Lower leg skin (tissue), 4 donors: ENCODE results near the gene NEO1. TPM values are rescaled to one million over a fixed set of nuclear protein-coding genes. Genes with fewer than 3 reads are reported as not detected.

Source experiments
- DNase-seq, 2 donors: peaks; one replicate each; pipeline ENCODE4 v3.0.0-alpha.2; 2019; ENCODE audit warnings: low spot score in 2 of 2
- H3K4me3 ChIP-seq: fragments of 200-600 bp; sonication (generic); 2 replicates; pipeline ENCODE4 v1.5.1; 2017; ENCODE audit warnings: mild to moderate bottlenecking, low read depth; ENCODE audit not compliant: poor library complexity, severe bottlenecking
- POLR2A ChIP-seq, 2 donors: fragments of 450-650 bp; IDR thresholded peaks; one replicate each; pipeline ENCODE4 v1.6.1; 2016 to 2017; ENCODE audit warnings: antibody characterized with exemption in 2 of 2, mild to moderate bottlenecking in 1 of 2, moderate library complexity in 1 of 2
- WGBS, 2 donors: methylation state at CpG; one replicate each; pipeline ENCODE4 v1.1.5; 2018; 5-methylcytosine and 5-hydroxymethylcytosine counted together
- intact Hi-C: fragments of 100-400 bp; cut with DNase I; formaldehyde crosslinking; loops from one replicate; pipeline ENCODE4 v1.15.0; 2023; ENCODE audit warnings: low total_unique reads
- total RNA-seq, 4 donors: library from RNA; depleted of rRNA; stranded (reverse); fragments of >200 nt; gene quantifications; one replicate each; pipeline ENCODE4 v1.1.0, GENCODE V29; 2016
- TF ChIP-seq, protein P1 (sequence below), 3 donors: fragments of 450-650 bp; IDR thresholded peaks; one replicate each; pipeline ENCODE4 v1.5.1; 2016; ENCODE audit warnings: antibody characterized with exemption in 3 of 3, mild to moderate bottlenecking in 3 of 3, moderate library complexity in 2 of 3

Gene NEO1
- total RNA-seq, 4 donors from 2014 or later: 60.0 to 102 (median 80.9) TPM

DNA sequence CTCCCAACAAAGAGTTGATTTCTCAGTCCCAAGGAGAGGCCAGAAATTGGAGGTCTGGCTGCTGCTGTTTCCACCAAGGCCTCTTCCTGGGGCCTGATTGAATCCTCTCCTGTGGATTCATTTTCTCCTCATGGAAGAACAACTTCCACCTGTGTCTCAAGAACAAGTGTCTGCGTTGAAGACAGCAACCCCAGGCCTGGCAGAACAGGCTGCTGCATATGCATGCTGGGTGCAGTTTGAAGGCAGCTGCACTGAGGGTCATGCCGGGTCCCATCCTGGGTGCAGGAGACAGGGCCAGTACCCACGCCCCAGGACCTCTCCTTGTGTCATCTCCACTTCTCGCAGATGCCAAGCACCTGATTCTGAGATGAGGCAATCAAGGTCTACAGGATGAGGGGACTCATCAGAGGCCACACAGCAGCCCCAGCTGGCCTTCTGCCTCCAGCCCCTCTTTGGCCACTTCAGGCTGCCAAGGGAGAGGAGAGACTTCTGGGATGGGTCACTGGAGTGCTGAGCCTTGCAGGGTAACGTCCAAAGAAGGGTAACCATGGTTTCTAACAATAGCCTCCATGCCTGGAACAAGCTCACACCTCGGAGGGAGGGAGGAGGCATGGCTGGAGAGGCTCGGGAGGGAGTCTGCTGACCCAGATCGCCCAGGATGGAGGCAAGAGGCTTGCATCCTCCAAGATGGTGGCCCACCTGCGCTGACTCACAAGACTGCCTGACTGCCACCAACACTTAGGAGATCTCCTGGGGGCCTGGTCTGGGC, 286.5 kb downstream of the NEO1 start:
- no peak for DNase-seq
- intact Hi-C loops: loop anchor here (10.0 kb wide), 1 partner anchor 1226 kb away; no protein-coding TSS in a partner anchor
- TF ChIP-seq, protein P1, sequence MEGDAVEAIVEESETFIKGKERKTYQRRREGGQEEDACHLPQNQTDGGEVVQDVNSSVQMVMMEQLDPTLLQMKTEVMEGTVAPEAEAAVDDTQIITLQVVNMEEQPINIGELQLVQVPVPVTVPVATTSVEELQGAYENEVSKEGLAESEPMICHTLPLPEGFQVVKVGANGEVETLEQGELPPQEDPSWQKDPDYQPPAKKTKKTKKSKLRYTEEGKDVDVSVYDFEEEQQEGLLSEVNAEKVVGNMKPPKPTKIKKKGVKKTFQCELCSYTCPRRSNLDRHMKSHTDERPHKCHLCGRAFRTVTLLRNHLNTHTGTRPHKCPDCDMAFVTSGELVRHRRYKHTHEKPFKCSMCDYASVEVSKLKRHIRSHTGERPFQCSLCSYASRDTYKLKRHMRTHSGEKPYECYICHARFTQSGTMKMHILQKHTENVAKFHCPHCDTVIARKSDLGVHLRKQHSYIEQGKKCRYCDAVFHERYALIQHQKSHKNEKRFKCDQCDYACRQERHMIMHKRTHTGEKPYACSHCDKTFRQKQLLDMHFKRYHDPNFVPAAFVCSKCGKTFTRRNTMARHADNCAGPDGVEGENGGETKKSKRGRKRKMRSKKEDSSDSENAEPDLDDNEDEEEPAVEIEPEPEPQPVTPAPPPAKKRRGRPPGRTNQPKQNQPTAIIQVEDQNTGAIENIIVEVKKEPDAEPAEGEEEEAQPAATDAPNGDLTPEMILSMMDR (IDR thresholded peaks at IDR 0.05): no peak
- TF ChIP-seq POLR2A (IDR thresholded peaks at IDR 0.05): no peak
- no peak overlapping the region for H3K4me3 ChIP-seq
- 78 to 80% methylated on average over 9 of the region's 9 CpGs for WGBS, 2 donors

GRCh38 chr15:73340502-73341192, 288.4 kb downstream of the NEO1 start:
- DNase-seq: no peak
- no peak overlapping the region for H3K4me3 ChIP-seq
- intact Hi-C loops: no loop called here
- 74 to 85% methylated on average over 9 of the region's 9 CpGs for WGBS, 2 donors
- TF ChIP-seq, protein P1 (IDR thresholded peaks at IDR 0.05): no peak
- TF ChIP-seq POLR2A (IDR thresholded peaks at IDR 0.05): no peak

DNA sequence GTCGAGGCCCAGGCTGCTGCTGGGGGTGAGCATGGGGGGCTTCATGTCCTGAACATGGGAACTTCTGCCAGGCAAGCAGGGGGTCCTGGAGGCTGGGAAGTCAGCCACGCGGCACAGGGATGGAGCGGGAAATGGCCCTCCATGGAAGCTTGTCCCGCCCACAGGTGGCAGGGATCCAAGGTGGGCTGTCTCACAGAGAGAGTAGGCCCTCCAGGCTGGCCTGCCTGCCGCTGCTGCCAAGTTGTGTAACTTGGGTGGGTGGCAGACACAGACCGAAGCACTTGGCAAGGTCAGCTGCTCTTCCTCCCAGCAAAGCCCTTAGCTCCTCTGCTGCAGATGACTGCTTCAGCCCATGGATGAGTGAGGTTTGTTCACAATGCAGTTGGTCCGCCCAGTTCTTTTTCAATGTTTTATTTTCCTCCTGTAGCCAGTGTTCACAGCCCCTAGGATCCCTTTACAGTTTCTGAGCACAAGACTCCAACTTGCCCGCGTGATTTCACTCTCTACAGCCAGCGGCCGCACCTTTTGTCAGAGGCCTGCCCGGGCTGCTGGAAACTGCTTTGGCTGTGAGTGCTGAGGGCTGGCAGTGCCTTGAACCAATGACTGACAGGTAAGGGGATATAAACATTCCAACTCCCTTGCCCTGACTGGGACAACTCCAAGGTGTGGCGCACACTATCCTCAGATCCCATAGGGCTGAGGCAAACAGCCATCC, 289.8 kb downstream of the NEO1 start:
- no peak overlapping the region for H3K4me3 ChIP-seq
- 71 to 78% methylated on average over 14 of the region's 14 CpGs for WGBS, 2 donors
- DNase-seq: no peak
- TF ChIP-seq POLR2A (IDR thresholded peaks at IDR 0.05): no peak
- TF ChIP-seq, protein P1 (IDR thresholded peaks at IDR 0.05): no peak
- intact Hi-C loops: no loop called here

GRCh38 chr15:73344056-73344455, 291.8 kb downstream of the NEO1 start:
- 85 to 100% methylated on average over 3 of the region's 3 CpGs for whole genome bisulfite sequencing, 2 donors
- TF ChIP-seq, protein P1 (IDR thresholded peaks at IDR 0.05): no peak
- no peak for TF ChIP-seq POLR2A (IDR thresholded peaks at IDR 0.05)
- H3K4me3 ChIP-seq: no peak overlapping the region
- no peak for DNase-seq
- intact Hi-C loops: no loop called here

- intact Hi-C loops: no loop called here
- no peak for DNase-seq
- 73 to 85% methylated on average over 7 of the region's 7 CpGs for WGBS, 2 donors
- no peak overlapping the region for H3K4me3 ChIP-seq
- no peak for TF ChIP-seq POLR2A (IDR thresholded peaks at IDR 0.05)
- TF ChIP-seq, protein P1 (IDR thresholded peaks at IDR 0.05): no peak
Observed at GRCh38 chr15:73345658-73346057, 293.4 kb downstream of the NEO1 start.
